Activated CD4-positive, alpha-beta T cell treated with anti-CD3 and anti-CD28 coated beads, Interleukin-2, amount 50 U/mL, for 16 hours (primary cell): ENCODE data around the gene VWA8.
"Not testable (repeated sequence)": the region's sequence is repeated elsewhere in the genome, so short reads cannot be mapped to it uniquely, and the experiment has no call there.

Source experiments
- DNase-seq: peaks from one replicate; pipeline ENCODE4 v3.0.0-alpha.2; 2020

The VWA8 gene

DNA sequence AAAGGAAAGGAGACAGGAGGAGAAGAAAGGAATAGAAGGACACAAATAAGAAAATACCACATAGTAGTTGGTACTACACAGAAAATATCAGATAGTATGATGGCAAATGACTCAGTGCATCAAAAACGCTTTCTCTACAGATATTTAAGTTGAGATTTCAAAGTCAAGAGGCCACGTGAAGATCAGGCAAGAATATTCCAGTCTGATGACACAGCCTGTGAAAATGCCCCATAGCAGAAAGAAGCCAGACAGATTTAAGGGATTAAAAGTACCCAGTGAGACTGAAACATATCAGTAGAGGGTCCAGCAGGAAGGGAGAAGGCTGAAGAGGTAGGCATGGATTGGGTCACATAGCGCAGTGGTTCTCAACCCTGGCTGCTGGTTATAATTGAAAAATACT, 113.7 kb downstream of the VWA8 start:
- no peak for DNase-seq

DNA sequence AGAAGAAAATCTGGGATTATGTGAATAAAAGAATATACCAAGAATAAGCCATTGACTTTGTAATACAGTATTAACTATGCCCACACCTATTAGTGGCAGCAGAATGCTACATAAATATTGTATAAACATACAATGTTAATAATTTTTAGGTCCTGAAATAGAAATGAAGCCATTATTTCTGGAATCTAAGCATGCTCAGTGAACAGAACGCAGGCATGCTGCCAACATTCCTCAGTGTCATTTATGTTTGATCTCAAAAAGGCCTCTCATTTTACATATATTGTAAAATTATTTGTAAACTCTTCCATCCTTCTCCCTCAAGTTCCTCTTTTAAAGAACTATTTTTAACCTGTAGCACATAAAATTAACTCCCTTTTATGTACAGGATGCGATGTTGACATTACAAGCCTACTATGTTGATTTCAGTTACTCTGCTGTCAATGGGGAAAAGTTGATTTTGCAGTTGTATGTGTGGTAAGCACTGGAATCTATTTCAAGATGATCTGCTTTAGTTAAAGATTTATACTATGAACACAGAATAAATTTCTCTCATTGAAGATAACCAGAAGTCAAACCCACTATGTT, 118.8 kb downstream of the VWA8 start:
- no peak for DNase-seq

GRCh38 chr13:41837629-41838028, 123.3 kb downstream of the VWA8 start:
- no peak for DNase-seq

DNA sequence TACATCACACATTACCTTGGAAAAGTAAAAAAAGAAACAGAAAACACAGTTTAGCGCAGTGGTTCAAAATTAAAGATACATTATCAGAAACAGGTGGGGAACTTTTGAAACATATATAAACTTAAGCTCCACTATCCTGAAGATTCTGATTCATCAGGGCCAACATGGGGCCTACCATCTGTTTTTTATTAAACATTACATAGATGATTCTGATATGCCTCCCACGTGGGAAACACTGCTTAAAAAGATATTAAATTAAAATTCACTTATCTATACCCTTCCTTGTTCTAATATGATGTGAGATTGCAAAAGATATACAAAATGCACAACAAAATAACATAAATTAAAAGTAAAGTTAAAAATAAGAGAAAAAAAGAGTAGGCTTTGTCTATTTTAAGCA, 125.0 kb downstream of the VWA8 start:
- no peak for DNase-seq

DNA sequence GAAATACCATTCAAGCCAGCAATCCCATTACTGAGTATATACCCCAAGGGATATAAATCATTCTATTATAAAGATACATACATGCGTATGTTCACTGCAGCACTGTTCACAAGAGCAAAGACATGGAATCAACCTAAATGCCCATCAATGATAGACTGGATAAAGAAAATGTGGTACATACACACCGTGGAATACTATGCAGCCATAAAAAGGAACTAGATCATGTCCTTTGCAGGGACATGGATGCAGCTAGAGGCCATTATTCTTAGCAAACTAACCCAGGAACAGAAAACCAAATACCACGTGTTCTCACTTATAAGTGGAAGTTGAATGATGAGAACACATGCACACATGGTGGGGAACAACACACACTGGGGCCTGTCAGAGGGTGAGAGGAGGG, 126.2 kb downstream of the VWA8 start:
- DNase-seq: not testable (repeated sequence)

GRCh38 chr13:41833831-41834230, 127.1 kb downstream of the VWA8 start:
- no peak for DNase-seq

DNA sequence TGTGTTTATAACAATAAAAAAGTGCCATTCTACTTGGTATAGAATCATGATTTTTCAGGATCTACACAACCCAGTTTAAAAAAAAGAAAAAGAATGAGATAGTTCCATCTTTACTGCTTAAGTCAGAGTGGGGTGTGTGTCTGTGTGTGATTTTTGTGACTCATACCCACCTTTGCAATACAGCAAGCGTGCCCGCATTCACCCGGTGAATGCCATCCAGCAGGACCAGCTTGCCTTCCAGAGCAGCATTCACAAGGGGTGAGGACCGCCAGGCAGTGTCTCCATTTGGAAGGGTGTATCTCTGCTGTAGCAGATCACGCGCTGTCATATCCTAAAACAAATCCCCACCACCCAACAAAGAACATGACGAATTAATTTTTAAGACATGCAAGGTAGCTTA, 127.7 kb downstream of the VWA8 start:
- no peak for DNase-seq

- DNase-seq: no peak
These were observed 133.2 kb downstream of the VWA8 start for GRCh38 chr13:41827507-41828213.

DNA sequence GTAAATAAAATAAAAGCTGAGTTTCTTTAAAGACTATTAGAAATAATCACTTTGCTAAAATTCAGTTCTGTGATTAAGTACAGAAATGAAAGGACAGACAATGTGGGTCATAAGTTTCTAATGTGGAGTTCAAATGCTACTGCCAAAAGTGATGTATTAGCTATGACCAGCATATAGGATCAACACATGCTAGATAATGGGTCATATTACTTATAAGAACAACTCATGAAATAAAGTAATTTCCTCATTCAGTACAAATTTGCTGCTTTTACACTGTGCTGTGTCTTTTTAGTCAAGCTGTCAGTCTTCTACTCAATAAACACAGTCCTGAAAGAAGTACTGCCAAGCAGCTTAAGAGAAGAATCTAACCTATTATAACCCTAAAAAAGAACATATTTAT, 135.2 kb downstream of the VWA8 start:
- no peak for DNase-seq

- DNase-seq: no peak
These were observed 137.4 kb downstream of the VWA8 start for GRCh38 chr13:41823476-41823875.

DNA sequence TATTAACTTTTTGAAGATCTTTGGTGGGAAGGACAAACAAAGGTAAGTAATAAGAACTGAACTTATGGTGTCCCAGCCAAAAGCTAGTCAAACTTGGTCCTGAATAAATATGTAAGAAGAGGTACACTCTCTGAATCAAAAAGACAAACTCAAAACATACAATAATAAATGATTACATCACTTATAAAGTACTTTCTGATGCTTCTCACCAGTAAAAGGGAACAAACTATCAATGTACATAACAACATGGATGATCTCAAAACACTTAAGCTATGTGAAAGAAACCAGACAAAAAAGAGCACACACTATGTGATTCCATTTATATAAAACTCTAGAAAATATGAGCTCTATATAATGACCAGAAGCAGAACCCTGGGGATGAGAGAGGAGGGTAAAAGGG, 138.3 kb downstream of the VWA8 start:
- no peak for DNase-seq

GRCh38 chr13:41821238-41821594, 139.7 kb downstream of the VWA8 start:
- DNase-seq: no peak

DNA sequence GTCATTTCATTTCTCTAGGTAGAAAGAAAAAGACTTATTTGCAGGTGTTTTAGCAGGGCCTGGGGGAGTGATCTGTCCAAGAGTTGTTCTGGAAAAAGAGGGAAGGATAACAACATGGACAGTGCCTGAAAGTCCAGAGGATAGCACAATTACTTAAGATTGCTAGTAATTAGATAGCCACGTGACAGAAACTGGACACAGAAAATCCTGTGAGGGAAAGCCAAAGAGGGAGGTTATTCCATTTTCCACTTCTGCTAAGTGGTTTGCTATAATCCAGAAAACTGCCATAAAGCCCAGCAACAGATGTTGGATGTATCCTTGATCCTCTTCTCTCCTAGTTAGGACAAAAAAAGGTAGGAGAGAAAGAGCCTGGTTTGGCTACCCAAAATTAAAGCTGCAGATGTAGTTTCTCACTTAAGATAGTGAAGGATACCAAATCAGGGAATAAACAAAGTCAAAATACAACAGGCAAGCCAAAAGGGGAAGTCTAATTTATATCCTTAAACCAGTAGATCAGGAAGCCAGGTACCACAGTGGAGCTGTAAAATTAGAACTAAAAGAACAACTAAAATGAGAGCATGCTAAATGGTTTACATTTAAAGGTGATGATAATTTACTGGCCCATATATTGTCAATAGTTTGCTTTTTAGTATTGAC, 140.2 kb downstream of the VWA8 start:
- DNase-seq: no peak

DNA sequence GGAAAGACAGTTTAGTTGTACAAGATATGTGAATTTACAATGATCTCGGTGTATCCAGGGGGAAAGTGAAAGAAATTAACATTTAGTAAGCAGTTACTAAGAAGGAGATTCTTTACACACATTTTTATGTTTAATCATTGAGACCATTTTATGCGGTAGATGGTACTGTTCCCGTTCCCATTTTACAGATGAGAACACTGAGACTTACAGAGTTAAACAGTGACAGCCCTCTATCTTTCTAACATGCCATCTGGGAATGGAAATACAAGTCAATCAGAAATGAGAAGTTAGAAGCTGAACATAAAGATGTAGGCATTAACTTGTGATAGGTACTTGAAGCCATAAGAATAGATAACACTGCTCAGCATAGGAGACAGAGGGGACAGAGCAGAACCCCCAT, 144.9 kb downstream of the VWA8 start:
- DNase-seq: no peak

DNA sequence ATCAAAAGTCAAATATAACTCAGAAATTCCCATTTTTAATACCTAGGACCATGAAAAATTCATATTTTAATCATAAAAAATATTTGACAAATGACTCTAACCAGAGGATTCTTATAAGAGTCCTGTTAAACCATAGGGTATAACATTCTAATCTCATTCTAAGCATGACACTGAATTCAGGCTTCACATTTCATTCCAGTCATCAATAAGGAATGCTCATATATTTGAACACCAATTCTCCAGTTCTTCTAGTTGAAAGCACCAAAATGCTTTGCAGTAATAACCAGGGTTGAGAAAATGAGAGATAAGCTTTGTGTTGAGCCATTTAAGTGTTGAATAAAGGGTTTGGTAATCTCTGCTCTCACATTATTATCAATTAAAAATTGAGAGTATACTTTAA, 147.5 kb downstream of the VWA8 start:
- DNase-seq: no peak

DNA sequence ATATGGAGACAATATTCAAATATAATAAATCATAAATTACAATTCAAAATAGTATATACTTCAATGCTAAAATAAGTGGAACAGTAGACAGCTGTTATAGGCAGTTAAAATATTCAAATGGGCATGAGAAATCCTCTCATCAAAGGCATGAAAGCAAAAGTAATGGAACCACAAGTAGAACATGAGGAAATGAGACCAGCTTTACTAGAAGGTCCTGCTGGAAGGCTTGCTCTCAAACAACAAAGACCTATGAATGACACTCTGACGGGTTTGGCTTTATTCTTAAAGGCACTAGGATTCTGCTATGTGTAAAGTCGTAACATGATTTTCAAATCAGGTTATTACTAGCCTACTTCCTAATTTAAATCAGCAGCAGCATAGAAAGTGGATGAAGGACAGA, 148.1 kb downstream of the VWA8 start:
- DNase-seq: peak; percentile 5

GRCh38 chr13:41812237-41812636, 148.7 kb downstream of the VWA8 start:
- no peak for DNase-seq

DNA sequence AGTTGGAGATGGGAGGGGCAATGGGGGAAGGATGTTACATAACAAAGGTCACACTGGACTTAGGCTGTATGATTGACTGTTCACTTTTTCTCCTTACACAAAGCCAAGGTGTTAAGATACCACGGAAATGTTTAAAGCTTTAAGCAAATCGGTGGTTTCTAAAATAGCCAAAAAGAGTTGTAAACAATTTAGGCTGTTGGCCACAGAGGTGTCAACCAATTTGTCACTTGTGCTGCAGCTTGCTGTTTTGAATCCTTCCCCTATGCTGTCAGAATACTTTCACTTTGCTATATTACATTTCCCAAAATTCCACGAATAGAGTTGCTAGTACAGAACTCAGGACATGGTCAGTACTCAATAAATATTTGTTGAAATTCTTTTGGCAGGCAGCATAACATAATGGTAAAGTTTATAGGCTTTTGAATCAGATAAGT, 149.3 kb downstream of the VWA8 start:
- DNase-seq: no peak

DNA sequence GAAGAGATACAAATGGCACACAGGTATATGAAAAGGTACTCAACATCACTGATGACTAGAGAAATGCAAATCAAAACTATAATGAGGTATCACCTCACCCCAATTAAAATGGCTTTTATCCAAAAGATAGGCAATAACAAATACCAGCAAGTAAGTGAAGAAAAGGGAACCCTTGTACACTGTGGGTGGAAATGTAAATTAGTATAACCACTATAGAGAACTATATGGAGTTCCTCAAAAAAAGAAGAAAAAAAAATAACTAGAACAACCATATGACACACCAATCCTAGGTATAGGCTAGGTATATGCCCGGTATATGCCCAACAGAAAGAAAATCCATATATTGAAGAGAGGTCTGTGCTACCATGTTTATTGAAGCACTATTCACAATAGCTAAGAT, 150.9 kb downstream of the VWA8 start:
- DNase-seq: no peak

- not testable (repeated sequence) for DNase-seq
These were observed 157.5 kb downstream of the VWA8 start for GRCh38 chr13:41803445-41803735.

DNA sequence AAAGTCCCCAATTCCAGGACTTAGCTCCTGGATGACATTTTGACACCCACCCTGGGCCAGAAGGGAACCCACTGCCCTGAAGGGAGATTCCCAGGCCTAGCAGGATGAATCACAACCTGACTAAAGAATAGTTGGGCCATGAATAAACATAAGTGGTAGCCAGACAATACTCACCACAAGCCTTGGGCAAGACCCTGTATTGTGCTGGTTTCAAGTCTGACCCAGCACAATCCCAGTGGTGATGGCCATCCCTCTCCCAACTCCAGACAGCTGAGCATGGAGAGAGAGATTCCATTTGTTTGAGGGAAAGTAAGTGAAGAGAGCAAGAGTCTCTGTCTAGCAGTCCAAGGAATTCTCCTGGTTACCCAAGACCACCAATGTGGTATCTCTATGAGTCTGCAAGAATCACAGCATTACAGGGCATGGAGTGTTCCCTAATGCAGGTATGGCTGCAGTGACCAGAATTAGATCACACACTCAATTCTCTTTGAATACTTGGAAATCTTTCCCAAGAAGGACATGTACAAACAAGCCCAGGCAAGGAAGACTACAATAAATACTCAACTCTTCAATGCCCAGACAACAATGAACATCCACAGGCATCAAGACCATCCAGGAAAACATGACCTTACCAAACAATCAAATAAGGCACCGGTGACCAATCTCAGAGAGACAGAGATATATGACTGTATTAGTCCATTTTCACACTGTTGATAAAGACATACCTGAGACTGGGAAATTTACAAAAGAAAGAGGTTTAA, 158.0 kb downstream of the VWA8 start:
- no peak for DNase-seq

DNA sequence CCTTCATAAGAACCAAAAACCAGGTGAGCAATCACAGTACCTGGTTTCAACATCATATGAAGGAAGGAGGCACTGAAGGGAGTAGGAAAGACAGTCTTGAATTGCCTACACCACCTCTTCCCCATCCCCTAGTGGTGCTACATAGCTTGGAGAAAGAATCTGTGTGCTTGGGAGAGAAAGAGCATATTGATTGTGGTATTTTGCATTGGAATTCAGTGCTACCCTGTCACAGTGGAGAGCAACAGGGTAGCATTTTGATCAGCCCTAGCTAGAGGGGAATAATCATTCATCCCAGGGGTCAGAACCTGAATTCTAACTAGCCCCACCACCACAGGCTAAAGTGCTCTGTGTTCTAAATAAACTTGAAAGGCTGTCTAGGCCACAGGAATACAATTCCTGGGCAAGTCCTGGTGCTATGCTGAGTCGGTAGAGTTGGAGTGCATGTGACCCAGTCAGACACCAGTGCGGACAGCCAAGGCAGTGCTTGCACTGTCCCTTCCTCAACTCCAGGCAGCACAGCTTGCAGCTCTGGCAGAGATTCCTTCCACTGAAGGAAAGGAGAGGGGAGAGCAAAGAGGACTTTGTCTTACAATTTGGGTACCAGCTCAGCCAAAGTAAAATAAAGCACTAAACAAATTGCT, 158.7 kb downstream of the VWA8 start:
- no peak for DNase-seq

- no peak for DNase-seq
These were observed 169.9 kb downstream of the VWA8 start for GRCh38 chr13:41791056-41791455.

DNA sequence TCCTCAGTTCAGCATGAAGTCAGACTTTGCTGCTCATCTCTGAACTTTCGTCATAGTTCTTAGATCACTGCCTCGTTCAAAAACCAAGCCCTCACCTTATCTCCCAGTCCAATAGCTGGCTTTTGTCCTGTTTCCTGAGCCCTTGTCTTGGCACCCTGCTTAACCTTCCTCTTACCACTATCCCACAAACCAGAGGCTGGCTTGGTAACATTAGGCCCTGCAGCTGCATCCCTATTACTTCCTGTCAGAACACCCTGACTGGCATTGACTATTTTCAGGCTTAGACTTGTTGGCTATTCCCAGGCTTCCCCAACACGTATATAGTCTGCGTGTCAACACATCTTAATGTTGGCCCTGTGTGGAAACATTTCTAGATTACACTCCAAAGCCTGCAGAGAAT, 172.4 kb downstream of the VWA8 start:
- DNase-seq: no peak
